IMR-90 (cell line): ENCODE data around the gene EIF2B1.

Experiments
- MXI1 ChIP-seq: IDR thresholded peaks from 2 replicates; pipeline ENCODE4 v1.6.1; 2012; ENCODE audit warnings: low read depth, mild to moderate bottlenecking, low read length, moderate library complexity, borderline replicate concordance
- POLR2A ChIP-seq: IDR thresholded peaks from 2 replicates; pipeline ENCODE4 v1.6.1; 2012; ENCODE audit warnings: mild to moderate bottlenecking, low read depth, low read length
- RCOR1 ChIP-seq: IDR thresholded peaks from 2 replicates; pipeline ENCODE4 v1.6.1; 2012; ENCODE audit warnings: mild to moderate bottlenecking, low read length, improper control_type of control experiment; ENCODE audit not compliant: insufficient replicate concordance
- RFX5 ChIP-seq: IDR thresholded peaks from 2 replicates; pipeline ENCODE4 v1.8.0; 2012; ENCODE audit warnings: low read depth, mild to moderate bottlenecking, low read length, moderate library complexity
- SMC3 ChIP-seq: fragments of 150-350 bp; IDR thresholded peaks from 2 replicates; pipeline ENCODE4 v1.6.1; 2016; ENCODE audit warnings: low read depth, mild to moderate bottlenecking, antibody characterized with exemption, low read length, moderate library complexity
- TF ChIP-seq, protein P1 (sequence below): conservative IDR thresholded peaks from 2 replicates; pipeline ENCODE4 v1.5.1; 2012; ENCODE audit warnings: mild to moderate bottlenecking, low read depth, low read length, improper control_type of control experiment
- TF ChIP-seq, protein P2 (sequence below): fragments of 150-350 bp; IDR thresholded peaks from 2 replicates; pipeline ENCODE4 v1.6.1; 2017; ENCODE audit warnings: mild to moderate bottlenecking, antibody characterized with exemption, low read length, low read depth

- TF ChIP-seq, protein P1, sequence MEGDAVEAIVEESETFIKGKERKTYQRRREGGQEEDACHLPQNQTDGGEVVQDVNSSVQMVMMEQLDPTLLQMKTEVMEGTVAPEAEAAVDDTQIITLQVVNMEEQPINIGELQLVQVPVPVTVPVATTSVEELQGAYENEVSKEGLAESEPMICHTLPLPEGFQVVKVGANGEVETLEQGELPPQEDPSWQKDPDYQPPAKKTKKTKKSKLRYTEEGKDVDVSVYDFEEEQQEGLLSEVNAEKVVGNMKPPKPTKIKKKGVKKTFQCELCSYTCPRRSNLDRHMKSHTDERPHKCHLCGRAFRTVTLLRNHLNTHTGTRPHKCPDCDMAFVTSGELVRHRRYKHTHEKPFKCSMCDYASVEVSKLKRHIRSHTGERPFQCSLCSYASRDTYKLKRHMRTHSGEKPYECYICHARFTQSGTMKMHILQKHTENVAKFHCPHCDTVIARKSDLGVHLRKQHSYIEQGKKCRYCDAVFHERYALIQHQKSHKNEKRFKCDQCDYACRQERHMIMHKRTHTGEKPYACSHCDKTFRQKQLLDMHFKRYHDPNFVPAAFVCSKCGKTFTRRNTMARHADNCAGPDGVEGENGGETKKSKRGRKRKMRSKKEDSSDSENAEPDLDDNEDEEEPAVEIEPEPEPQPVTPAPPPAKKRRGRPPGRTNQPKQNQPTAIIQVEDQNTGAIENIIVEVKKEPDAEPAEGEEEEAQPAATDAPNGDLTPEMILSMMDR: no peak
- TF ChIP-seq RFX5 (no peak), SMC3 (no peak), RCOR1 (no peak), MXI1 (no peak), POLR2A (no peak)
- TF ChIP-seq, protein P2, sequence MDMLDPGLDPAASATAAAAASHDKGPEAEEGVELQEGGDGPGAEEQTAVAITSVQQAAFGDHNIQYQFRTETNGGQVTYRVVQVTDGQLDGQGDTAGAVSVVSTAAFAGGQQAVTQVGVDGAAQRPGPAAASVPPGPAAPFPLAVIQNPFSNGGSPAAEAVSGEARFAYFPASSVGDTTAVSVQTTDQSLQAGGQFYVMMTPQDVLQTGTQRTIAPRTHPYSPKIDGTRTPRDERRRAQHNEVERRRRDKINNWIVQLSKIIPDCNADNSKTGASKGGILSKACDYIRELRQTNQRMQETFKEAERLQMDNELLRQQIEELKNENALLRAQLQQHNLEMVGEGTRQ: no peak
Measured at GRCh38 chr12:123657211-123657610, 23.7 kb upstream of the EIF2B1 start.
